ENCODE measurements around the gene HOXB5.

GRCh38 chr17:48592577-48592976 is 1.0 kb downstream of the HOXB5 start:
- TF ChIP-seq CTCF (conservative IDR thresholded peaks at IDR 0.05; ENCODE audit: low read depth, low read length) (no peak), EZH2 (IDR thresholded peaks at IDR 0.05; ENCODE audit: low read length, unreplicated experiment) (no peak), EZH2phosphoT487 (IDR thresholded peaks at IDR 0.05; ENCODE audit: borderline replicate concordance, low read length) (no peak)

All from PC-3 (cell line).